ENCODE results near the gene COASY. TPM values are rescaled to one million over a fixed set of nuclear protein-coding genes. Genes with fewer than 3 reads are reported as not detected.

The COASY gene
- total RNA-seq, 1 experiment from 2014 or later: 131 TPM

DNA sequence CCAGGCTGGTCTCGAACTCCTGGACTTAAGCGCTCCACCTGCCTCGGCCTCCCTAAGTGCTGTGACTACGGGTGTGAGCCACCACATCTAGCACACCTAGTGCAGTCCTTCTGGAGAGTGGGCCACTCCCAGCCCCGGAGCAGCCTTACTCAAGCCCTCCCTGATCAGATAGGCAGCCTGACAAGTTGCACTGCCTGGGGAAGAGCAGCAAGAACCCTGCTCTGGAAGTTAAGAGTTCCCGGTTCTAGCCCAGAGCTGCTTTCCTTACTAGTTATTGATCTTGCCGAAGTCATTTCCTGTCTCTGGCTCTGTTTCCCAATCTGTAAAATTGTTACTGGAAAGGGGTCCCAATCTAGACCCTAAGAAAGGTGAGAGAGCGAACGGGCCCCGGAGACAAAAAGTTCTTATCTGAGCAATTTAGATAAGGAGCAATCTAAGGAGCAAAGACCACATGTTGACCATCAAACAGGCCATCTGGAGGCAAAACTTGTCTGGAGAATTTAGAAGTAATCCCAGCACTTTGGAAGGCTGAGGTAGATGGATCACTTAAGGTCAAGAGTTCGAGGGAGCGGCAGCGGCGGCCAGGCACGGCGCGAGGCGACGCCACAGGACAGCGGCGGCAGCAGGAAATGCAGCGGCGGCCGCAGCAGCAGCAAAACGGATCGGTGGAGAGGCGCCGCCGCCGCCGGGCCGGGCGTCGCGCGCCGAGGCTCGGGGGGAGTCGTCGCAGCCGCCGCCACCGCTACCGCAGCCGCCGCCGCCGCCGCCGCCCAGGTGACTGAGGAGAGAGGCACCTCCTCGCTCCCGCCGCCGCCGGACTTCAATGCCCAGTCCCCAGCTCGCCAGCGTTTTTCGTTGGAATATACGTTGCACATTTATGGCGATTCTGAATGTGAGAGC is 30.2 kb upstream of the COASY start:
- no peaks in the 10 kb centered on the region for H3K36me3 Mint-ChIP-seq
- CTCF ChIA-PET: interaction anchor here (0.8 to 7.1 kb wide), 5 partner anchors 12 to 125 kb away, joined by 5 to 65 read pairs (median 6); no protein-coding TSS in a partner anchor
- peaks cover 35% of the 10 kb centered on the region for H3K27me3 Mint-ChIP-seq (ENCODE audit: low read depth)
- H3K4me1 Mint-ChIP-seq: peaks cover 18% of the 10 kb centered on the region
- ATAC-seq: peak; percentile 11
- no peak overlapping the region for H3K27ac Mint-ChIP-seq
- TF ChIP-seq EMX1 (CRISPR knock-in tag; IDR thresholded peaks at IDR 0.05): no peak
- 0 out of 2 replicates have a peak, but pooled peaks have one; percentile 23 for TF ChIP-seq GABPB1 (CRISPR knock-in tag; IDR thresholded peaks at IDR 0.05)
- H3K4me3 Mint-ChIP-seq: peak overlapping the region; percentile 69
- POLR2A ChIA-PET: interaction anchor here (1.1 kb wide), 1 partner anchor 12 kb away, joined by 6 read pairs; no protein-coding TSS in a partner anchor
- peak; percentile 67 for DNase-seq (ENCODE audit: low spot score)
- H3K9me3 Mint-ChIP-seq: no peaks in the 10 kb centered on the region

DNA sequence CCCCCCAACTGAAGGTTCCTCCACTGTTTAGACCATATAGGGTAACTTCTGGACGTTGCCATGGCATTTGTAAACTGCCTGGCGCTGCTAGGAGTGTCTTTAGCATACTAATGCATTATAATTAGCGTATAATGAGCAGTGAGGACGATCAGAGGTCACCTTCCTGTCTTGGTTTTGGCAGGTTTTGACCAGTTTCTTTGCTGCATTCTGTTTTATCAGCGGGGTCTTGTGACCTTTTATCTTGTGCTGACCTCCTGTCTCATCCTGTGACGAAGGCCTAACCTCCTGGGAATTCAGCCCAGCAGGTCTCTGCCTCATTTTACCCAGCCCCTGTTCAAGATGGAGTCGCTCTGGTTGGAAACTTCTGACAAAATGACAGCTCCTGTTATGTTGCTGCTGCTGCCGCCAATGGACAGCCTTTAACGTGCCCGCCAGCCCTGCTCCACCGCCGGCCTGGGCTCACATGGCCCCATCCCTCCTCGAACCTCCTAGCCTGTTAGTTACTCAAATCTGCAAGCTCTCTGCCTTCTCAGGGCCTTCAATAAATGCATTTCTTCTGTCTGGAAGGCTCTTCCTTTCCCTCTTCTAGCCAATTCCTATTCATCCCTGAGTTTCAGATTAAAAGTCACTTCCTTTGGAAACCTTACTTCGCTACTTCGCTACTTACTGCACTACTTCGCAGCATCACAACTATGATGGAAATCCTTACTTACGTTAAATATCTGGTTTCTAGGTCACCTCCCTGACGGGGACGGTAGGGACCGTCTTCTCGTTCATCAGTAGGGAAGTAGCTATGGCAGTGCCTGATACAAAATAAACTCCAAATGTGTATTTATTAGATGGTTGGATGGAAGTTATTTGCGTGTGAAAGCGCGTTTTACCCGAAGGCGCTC is 26.5 kb upstream of the COASY start:
- no peaks in the 10 kb centered on the region for H3K9me3 Mint-ChIP-seq
- ChIA-PET POLR2A (interaction anchor here (1.1 to 2.3 kb wide), 2 partner anchors 13 to 16 kb away, joined by 3 to 15 read pairs; no protein-coding TSS in a partner anchor), CTCF (interaction anchor here (0.7 to 7.1 kb wide), 10 partner anchors 8 to 355 kb away, joined by 3 to 65 read pairs (median 4); partner anchors contain the start of genes CAVIN1, KCNH4, PSMC3IP and STAT3)
- H3K4me1 Mint-ChIP-seq: peaks cover 31% of the 10 kb centered on the region
- DNase-seq (ENCODE audit: low spot score): no peak
- peak; percentile 2; the same call in 1 of the 2 replicates for ATAC-seq
- H3K27ac Mint-ChIP-seq: peak overlapping the region; percentile 85
- H3K4me3 Mint-ChIP-seq: peak overlapping the region; percentile 73
- TF ChIP-seq SOX15 (CRISPR knock-in tag; IDR thresholded peaks at IDR 0.05): no peak
- TF ChIP-seq, protein P1, sequence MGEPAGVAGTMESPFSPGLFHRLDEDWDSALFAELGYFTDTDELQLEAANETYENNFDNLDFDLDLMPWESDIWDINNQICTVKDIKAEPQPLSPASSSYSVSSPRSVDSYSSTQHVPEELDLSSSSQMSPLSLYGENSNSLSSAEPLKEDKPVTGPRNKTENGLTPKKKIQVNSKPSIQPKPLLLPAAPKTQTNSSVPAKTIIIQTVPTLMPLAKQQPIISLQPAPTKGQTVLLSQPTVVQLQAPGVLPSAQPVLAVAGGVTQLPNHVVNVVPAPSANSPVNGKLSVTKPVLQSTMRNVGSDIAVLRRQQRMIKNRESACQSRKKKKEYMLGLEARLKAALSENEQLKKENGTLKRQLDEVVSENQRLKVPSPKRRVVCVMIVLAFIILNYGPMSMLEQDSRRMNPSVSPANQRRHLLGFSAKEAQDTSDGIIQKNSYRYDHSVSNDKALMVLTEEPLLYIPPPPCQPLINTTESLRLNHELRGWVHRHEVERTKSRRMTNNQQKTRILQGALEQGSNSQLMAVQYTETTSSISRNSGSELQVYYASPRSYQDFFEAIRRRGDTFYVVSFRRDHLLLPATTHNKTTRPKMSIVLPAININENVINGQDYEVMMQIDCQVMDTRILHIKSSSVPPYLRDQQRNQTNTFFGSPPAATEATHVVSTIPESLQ (CRISPR knock-in tag; IDR thresholded peaks at IDR 0.05): no peak
- TF ChIP-seq, protein P2, sequence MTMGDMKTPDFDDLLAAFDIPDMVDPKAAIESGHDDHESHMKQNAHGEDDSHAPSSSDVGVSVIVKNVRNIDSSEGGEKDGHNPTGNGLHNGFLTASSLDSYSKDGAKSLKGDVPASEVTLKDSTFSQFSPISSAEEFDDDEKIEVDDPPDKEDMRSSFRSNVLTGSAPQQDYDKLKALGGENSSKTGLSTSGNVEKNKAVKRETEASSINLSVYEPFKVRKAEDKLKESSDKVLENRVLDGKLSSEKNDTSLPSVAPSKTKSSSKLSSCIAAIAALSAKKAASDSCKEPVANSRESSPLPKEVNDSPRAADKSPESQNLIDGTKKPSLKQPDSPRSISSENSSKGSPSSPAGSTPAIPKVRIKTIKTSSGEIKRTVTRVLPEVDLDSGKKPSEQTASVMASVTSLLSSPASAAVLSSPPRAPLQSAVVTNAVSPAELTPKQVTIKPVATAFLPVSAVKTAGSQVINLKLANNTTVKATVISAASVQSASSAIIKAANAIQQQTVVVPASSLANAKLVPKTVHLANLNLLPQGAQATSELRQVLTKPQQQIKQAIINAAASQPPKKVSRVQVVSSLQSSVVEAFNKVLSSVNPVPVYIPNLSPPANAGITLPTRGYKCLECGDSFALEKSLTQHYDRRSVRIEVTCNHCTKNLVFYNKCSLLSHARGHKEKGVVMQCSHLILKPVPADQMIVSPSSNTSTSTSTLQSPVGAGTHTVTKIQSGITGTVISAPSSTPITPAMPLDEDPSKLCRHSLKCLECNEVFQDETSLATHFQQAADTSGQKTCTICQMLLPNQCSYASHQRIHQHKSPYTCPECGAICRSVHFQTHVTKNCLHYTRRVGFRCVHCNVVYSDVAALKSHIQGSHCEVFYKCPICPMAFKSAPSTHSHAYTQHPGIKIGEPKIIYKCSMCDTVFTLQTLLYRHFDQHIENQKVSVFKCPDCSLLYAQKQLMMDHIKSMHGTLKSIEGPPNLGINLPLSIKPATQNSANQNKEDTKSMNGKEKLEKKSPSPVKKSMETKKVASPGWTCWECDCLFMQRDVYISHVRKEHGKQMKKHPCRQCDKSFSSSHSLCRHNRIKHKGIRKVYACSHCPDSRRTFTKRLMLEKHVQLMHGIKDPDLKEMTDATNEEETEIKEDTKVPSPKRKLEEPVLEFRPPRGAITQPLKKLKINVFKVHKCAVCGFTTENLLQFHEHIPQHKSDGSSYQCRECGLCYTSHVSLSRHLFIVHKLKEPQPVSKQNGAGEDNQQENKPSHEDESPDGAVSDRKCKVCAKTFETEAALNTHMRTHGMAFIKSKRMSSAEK (CRISPR knock-in tag; IDR thresholded peaks at IDR 0.05; ENCODE audit: borderline replicate concordance): no peak
- TF ChIP-seq FOXJ3 (CRISPR knock-in tag; IDR thresholded peaks at IDR 0.05; ENCODE audit: borderline replicate concordance): no peak
- peaks cover 3% of the 10 kb centered on the region; the same call in 1 of the 2 replicates for H3K36me3 Mint-ChIP-seq
- H3K27me3 Mint-ChIP-seq (ENCODE audit: low read depth): peaks cover 27% of the 10 kb centered on the region

DNA sequence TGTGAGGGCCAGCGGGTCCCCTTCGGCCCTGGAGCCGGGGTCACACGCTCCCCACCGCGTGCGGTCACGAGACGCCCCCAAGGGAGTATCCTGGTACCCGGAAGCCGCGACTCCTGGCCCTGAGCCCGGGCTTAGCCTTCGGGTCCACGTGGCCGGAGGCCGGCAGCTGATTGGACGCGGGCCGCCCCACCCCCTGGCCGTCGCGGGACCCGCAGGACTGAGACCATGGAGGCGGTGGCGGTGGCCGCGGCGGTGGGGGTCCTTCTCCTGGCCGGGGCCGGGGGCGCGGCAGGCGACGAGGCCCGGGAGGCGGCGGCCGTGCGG is 25.9 kb upstream of the COASY start, which contains the start of gene NAGLU:
NAGLU (plus strand) TSS at position 194 of the 324 bp plus-strand sequence; CDS start at position 226, 32 bp downstream.
- peaks cover 22% of the 10 kb centered on the region for H3K27me3 Mint-ChIP-seq (ENCODE audit: low read depth)
- peak within 1 kb of the TSS; percentile 74 for H3K4me3 Mint-ChIP-seq
- peaks cover 31% of the 10 kb centered on the region for H3K4me1 Mint-ChIP-seq
- POLR2A ChIA-PET: interaction anchor here (0.5 to 2.3 kb wide), 4 partner anchors 13 to 170 kb away, joined by 3 to 15 read pairs (median 4); no protein-coding TSS in a partner anchor
- peaks cover 5% of the 10 kb centered on the region; the same call in 1 of the 2 replicates for H3K36me3 Mint-ChIP-seq
- peak; percentile 90 for ATAC-seq
- DNase-seq (ENCODE audit: low spot score): peak; percentile 86
- H3K9me3 Mint-ChIP-seq: no peaks in the 10 kb centered on the region
- CTCF ChIA-PET: interaction anchor here (0.7 to 7.1 kb wide), 12 partner anchors 9 to 355 kb away, joined by 3 to 65 read pairs (median 3); partner anchors contain the start of genes CAVIN1, KCNH4, PSMC3IP and STAT3
- peak within 1 kb of the TSS; percentile 85 for H3K27ac Mint-ChIP-seq
- TF ChIP-seq GABPB1 (CRISPR knock-in tag; IDR thresholded peaks at IDR 0.05) (peak; percentile 68; the same call in 1 of the 2 replicates), FOXK1 (CRISPR knock-in tag; IDR thresholded peaks at IDR 0.05) (no peak), CREM (CRISPR knock-in tag; IDR thresholded peaks at IDR 0.05) (0 out of 2 replicates have a peak, but pooled peaks have one; percentile 46), ESRRA (CRISPR knock-in tag; IDR thresholded peaks at IDR 0.05; ENCODE audit: borderline replicate concordance) (0 out of 2 replicates have a peak, but pooled peaks have one; percentile 7), ETV6 (CRISPR knock-in tag; IDR thresholded peaks at IDR 0.05) (peak; percentile 84), NR3C1 (CRISPR knock-in tag; conservative IDR thresholded peaks at IDR 0.05; ENCODE audit: low read depth) (no peak), GTF2I (CRISPR knock-in tag; conservative IDR thresholded peaks at IDR 0.05) (no peak), ZNF232 (CRISPR knock-in tag; IDR thresholded peaks at IDR 0.05) (no peak)
- TF ChIP-seq, protein P3, sequence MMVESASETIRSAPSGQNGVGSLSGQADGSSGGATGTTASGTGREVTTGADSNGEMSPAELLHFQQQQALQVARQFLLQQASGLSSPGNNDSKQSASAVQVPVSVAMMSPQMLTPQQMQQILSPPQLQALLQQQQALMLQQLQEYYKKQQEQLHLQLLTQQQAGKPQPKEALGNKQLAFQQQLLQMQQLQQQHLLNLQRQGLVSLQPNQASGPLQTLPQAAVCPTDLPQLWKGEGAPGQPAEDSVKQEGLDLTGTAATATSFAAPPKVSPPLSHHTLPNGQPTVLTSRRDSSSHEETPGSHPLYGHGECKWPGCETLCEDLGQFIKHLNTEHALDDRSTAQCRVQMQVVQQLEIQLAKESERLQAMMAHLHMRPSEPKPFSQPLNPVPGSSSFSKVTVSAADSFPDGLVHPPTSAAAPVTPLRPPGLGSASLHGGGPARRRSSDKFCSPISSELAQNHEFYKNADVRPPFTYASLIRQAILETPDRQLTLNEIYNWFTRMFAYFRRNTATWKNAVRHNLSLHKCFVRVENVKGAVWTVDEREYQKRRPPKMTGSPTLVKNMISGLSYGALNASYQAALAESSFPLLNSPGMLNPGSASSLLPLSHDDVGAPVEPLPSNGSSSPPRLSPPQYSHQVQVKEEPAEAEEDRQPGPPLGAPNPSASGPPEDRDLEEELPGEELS (CRISPR knock-in tag; IDR thresholded peaks at IDR 0.05): no peak
- TF ChIP-seq, protein P4, sequence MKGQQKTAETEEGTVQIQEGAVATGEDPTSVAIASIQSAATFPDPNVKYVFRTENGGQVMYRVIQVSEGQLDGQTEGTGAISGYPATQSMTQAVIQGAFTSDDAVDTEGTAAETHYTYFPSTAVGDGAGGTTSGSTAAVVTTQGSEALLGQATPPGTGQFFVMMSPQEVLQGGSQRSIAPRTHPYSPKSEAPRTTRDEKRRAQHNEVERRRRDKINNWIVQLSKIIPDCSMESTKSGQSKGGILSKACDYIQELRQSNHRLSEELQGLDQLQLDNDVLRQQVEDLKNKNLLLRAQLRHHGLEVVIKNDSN (CRISPR knock-in tag; IDR thresholded peaks at IDR 0.05): peak; percentile 96
- TF ChIP-seq, protein P5, sequence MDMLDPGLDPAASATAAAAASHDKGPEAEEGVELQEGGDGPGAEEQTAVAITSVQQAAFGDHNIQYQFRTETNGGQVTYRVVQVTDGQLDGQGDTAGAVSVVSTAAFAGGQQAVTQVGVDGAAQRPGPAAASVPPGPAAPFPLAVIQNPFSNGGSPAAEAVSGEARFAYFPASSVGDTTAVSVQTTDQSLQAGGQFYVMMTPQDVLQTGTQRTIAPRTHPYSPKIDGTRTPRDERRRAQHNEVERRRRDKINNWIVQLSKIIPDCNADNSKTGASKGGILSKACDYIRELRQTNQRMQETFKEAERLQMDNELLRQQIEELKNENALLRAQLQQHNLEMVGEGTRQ (CRISPR knock-in tag; IDR thresholded peaks at IDR 0.05): peak; percentile 97
- TF ChIP-seq, protein P6, sequence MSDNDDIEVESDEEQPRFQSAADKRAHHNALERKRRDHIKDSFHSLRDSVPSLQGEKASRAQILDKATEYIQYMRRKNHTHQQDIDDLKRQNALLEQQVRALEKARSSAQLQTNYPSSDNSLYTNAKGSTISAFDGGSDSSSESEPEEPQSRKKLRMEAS (CRISPR knock-in tag; IDR thresholded peaks at IDR 0.05): peak; percentile 58

All from WTC11 (cell line).